Measurements from ENCODE around the gene M1AP.
"Not testable (repeated sequence)": the region's sequence is repeated elsewhere in the genome, so short reads cannot be mapped to it uniquely, and the experiment has no call there.

The M1AP gene

GRCh38 chr2:74562126-74562775, 85.9 kb downstream of the M1AP start:
- no peak for DNase-seq

GRCh38 chr2:74561022-74561421, 87.1 kb downstream of the M1AP start:
- DNase-seq: not testable (repeated sequence)

GRCh38 chr2:74560591-74560990, 87.5 kb downstream of the M1AP start:
- no peak for DNase-seq

- DNase-seq: no peak
Measured at GRCh38 chr2:74559912-74560311, 88.2 kb downstream of the M1AP start.

- DNase-seq: no peak
Measured at GRCh38 chr2:74558284-74559230, 89.6 kb downstream of the M1AP start.

- no peak for DNase-seq
Measured at GRCh38 chr2:74556831-74557370, 91.2 kb downstream of the M1AP start.

GRCh38 chr2:74556159-74556558, 92.0 kb downstream of the M1AP start:
- no peak for DNase-seq

GRCh38 chr2:74555610-74556103, 92.5 kb downstream of the M1AP start:
- DNase-seq: no peak

- no peak for DNase-seq
Measured at GRCh38 chr2:74554820-74555531, 93.2 kb downstream of the M1AP start.

- no peak for DNase-seq
Measured at GRCh38 chr2:74553892-74554819, 94.0 kb downstream of the M1AP start, which contains the start of the genes DOK1 and LOXL3. DOK1 (plus strand) TSS chr2:74554720; CDS start chr2:74554755, 35 bp downstream. LOXL3 (minus strand) TSS chr2:74553942; CDS start chr2:74552634, 1,308 bp downstream.

GRCh38 chr2:74552914-74553811, 95.0 kb downstream of the M1AP start:
- DNase-seq: no peak

- no peak for DNase-seq
Measured at GRCh38 chr2:74551942-74552913, 95.9 kb downstream of the M1AP start.

- DNase-seq: no peak
Measured at GRCh38 chr2:74551530-74551929, 96.6 kb downstream of the M1AP start.

- DNase-seq: no peak
Measured at GRCh38 chr2:74550231-74550630, 97.9 kb downstream of the M1AP start.

GRCh38 chr2:74548900-74549826, 99.0 kb downstream of the M1AP start:
- no peak for DNase-seq

- no peak for DNase-seq
Measured at GRCh38 chr2:74548285-74548899, 99.7 kb downstream of the M1AP start.

- DNase-seq: no peak
Measured at GRCh38 chr2:74546004-74546403, 102.1 kb downstream of the M1AP start.

GRCh38 chr2:74544634-74545033, 103.5 kb downstream of the M1AP start:
- no peak for DNase-seq
